DOHH2 (cell line): ENCODE measurements around the gene SLC16A3.

Source experiments
- EZH2phosphoT487 ChIP-seq: fragments of 200-600 bp; sonication (generic); IDR thresholded peaks from 2 replicates; pipeline ENCODE4 v1.6.1; 2017; ENCODE audit warnings: borderline replicate concordance, mild to moderate bottlenecking, antibody characterized with exemption, low read length, moderate library complexity, mixed read lengths
- TF ChIP-seq, protein P1 (sequence below): fragments of 200-600 bp; sonication (generic); IDR thresholded peaks from one replicate; pipeline ENCODE4 v1.5.1; 2014; ENCODE audit warnings: antibody characterized with exemption, mild to moderate bottlenecking, low read depth, low read length; ENCODE audit not compliant: poor library complexity, severe bottlenecking

- TF ChIP-seq, protein P1, sequence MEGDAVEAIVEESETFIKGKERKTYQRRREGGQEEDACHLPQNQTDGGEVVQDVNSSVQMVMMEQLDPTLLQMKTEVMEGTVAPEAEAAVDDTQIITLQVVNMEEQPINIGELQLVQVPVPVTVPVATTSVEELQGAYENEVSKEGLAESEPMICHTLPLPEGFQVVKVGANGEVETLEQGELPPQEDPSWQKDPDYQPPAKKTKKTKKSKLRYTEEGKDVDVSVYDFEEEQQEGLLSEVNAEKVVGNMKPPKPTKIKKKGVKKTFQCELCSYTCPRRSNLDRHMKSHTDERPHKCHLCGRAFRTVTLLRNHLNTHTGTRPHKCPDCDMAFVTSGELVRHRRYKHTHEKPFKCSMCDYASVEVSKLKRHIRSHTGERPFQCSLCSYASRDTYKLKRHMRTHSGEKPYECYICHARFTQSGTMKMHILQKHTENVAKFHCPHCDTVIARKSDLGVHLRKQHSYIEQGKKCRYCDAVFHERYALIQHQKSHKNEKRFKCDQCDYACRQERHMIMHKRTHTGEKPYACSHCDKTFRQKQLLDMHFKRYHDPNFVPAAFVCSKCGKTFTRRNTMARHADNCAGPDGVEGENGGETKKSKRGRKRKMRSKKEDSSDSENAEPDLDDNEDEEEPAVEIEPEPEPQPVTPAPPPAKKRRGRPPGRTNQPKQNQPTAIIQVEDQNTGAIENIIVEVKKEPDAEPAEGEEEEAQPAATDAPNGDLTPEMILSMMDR = no peak
- TF ChIP-seq EZH2phosphoT487 = no peak
These were observed 8.8 kb upstream of the SLC16A3 start for GRCh38 chr17:82219753-82220709.
